SH-SY5Y (cell line): ENCODE results near the gene BRDT.

ENCODE experiments used
- GATA2 ChIP-seq: IDR thresholded peaks from 2 replicates; pipeline ENCODE4 v1.6.1; 2011; ENCODE audit warnings: mild to moderate bottlenecking, low read depth, low read length
- GATA3 ChIP-seq: IDR thresholded peaks from 2 replicates; pipeline ENCODE4 v1.6.1; 2011; ENCODE audit warnings: low read depth, mild to moderate bottlenecking, low read length, moderate library complexity

BRDT gene

DNA sequence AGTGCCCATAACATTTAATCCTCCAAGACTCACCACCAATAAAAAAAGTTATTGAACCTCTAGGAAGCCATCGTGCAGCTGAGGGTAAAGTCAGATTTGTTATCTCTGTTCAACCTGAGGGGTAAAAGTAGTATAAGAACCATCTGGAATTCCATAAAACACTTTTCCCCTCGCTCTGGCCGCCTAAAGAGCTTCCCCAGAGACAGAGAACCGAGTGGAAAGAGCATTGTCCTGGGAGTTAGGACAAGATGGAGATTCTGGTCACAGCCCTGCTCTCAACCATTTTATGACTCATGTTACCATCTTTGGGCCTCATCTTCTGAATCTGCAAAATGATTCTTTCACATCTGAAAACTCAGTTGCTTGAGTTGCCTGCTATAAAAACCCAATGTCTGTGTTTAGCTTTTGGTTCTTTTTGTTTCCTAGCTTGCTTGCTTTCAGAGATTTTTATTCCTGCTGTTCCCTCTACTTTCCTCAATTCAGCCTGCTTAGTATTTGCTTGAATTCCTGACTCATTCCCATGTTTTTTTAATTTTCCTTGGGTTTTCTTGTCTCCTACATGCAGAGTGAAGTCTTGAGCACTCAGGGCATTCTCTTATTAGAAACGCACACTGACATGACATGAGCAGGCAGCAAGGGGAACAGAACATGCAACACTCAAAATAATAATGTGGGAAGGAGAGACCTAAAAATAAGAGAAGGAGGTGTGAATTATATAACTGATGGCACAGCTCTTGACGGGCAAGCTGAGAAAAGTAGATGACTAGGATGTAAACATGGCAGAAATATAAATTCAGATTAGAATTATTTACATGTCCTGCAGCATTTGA, 82.3 kb downstream of the BRDT start:
- TF ChIP-seq GATA3, result no peak
- no peak for TF ChIP-seq GATA2

GRCh38 chr1:92037400-92037799, 88.2 kb downstream of the BRDT start:
- TF ChIP-seq GATA3 (no peak), GATA2 (no peak)

DNA sequence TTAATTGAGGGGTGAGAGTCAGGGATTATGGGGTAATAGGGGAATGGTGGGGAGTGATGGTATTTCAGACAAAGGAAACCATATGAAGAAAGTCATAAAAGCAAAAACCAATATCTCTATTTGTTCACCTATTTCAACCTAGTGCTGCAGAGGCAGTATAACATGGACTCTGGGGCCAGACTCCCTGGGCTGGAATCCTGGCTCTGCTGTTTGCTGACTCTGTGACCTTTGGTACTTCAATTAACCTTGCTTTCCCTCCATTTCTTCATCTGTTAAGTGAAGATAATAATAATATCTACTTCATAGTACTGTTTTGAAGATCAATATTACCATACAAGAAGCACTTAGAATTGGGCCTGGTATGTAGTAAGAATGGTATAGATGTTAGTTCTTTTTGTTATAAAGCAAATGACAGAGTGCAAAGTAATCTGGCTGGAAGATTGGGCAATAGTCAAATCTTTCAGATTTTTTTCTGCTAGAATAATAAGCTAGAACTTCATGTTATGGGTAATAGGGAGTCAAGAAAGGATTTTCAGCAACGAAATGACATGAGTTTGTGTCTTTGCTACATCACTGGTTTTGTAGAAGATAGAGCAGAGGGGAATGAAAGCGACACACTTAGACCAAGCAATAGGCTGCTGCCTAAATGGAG, 89.6 kb downstream of the BRDT start:
- no peak for TF ChIP-seq GATA2
- TF ChIP-seq GATA3, result no peak

DNA sequence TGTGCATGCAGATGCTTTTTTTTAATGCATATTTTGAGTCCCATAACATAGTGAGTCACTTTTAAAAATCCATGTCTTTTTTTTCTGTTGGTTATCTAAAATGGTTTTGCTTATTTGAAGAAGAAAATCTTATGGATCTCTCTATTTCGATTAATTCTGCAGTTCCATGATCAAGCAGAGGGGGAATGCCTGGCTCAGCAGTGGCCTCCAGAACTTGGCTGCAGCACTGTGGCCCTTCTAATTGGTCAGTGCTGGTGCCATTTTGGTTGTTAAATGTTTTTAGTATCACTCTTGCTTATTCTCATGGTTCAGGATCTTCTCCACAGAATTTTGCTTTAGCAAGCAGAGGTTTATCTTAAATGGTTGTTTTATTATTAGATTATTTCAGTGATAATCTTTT, 91.8 kb downstream of the BRDT start:
- TF ChIP-seq GATA2 (no peak), GATA3 (no peak)

- no peak for TF ChIP-seq GATA3
- TF ChIP-seq GATA2, result no peak
Measured at GRCh38 chr1:92043621-92044020, 94.4 kb downstream of the BRDT start.

DNA sequence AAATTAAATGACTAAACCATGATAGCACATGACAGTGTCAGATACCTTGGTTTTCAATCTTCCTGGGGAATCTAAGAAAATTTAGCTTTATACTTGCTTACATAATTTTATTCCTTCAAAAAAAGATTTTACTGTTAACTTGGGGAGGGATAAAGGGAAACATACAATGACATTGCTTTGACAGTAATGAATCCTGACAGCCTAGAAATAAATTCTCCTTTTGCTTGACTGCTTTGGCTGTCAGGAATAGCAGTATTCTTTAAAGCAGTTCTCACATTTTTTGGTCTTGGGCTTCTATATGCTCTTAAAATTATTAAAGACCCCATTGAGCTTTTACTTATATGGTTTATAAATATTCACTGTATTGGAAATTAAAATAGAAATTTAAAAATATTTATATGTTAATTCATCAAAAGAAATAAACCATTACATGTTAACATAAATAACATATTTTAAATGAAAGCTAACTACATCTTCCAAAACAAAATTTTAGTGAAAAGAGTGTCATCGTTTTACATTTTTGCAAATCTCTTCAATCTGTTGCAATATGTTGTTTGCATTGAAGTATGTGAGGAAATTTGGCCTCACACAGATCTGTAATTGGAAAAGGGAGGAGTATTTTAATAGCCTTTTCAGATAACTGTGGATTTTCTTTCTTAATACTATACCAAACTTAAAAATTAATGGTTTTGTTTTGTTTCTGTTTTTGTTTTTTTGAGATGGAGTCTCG, 96.7 kb downstream of the BRDT start:
- TF ChIP-seq GATA3 (no peak), GATA2 (no peak)

- TF ChIP-seq GATA3 (no peak), GATA2 (no peak)
Measured at GRCh38 chr1:92051948-92052347, 102.7 kb downstream of the BRDT start.
